Glutamatergic neuron (in vitro differentiated cells): ENCODE results near the gene TMEM198. TPM values are rescaled to one million over a fixed set of nuclear protein-coding genes. Genes with fewer than 3 reads are reported as not detected.

ENCODE experiments used
- DNase-seq: peaks from one replicate; pipeline ENCODE4 v3.0.0; 2022
- H3K27ac Mint-ChIP-seq: one replicate; pipeline ENCODE4 v1.8.0; 2020; ENCODE audit warnings: mild to moderate bottlenecking, mixed read lengths, inconsistent platforms; ENCODE audit not compliant: unreplicated experiment
- H3K27me3 Mint-ChIP-seq: one replicate; pipeline ENCODE4 v1.8.0; 2020; ENCODE audit warnings: mild to moderate bottlenecking, moderate library complexity, mixed read lengths, inconsistent platforms; ENCODE audit not compliant: unreplicated experiment
- H3K36me3 Mint-ChIP-seq: one replicate; pipeline ENCODE4 v1.8.0; 2020; ENCODE audit warnings: mild to moderate bottlenecking, mixed read lengths, inconsistent platforms; ENCODE audit not compliant: unreplicated experiment
- H3K4me1 Mint-ChIP-seq: one replicate; pipeline ENCODE4 v1.8.0; 2020; ENCODE audit warnings: mild to moderate bottlenecking, low read depth, mixed read lengths, inconsistent platforms; ENCODE audit not compliant: unreplicated experiment
- H3K4me3 Mint-ChIP-seq: one replicate; pipeline ENCODE4 v1.8.0; 2020; ENCODE audit warnings: mild to moderate bottlenecking, mixed read lengths, inconsistent platforms; ENCODE audit not compliant: unreplicated experiment
- H3K9me3 Mint-ChIP-seq: one replicate; pipeline ENCODE4 v1.8.0; 2020; ENCODE audit warnings: mild to moderate bottlenecking, moderate library complexity, mixed read lengths, inconsistent platforms; ENCODE audit not compliant: unreplicated experiment
- total RNA-seq: library from RNA; stranded (reverse); fragmentation: NEBNext Ultra II Directional; extraction: Animal tissue kit (Norgen Biotek cat#: 25700); gene quantifications from one replicate; pipeline ENCODE4 v1.2.1, GENCODE V29; 2021; ENCODE audit not compliant: unreplicated experiment
- TF ChIP-seq, protein P1 (sequence below): fragments of 200-600 bp; sonication (generic); IDR thresholded peaks from one replicate; pipeline ENCODE4 v1.5.0; 2021; ENCODE audit not compliant: partially characterized antibody, unreplicated experiment

TMEM198 gene
- total RNA-seq, 1 donor from 2014 or later = 40.9 TPM

GRCh38 chr2:219524817-219525216 lies 19.0 kb upstream of the TMEM198 start:
- H3K27ac Mint-ChIP-seq = no peak overlapping the region
- no peak overlapping the region for H3K4me3 Mint-ChIP-seq
- peaks cover 38% of the 10 kb centered on the region for H3K4me1 Mint-ChIP-seq
- peaks cover 13% of the 10 kb centered on the region for H3K27me3 Mint-ChIP-seq
- H3K9me3 Mint-ChIP-seq = peaks cover 5% of the 10 kb centered on the region
- no peak for DNase-seq
- no peaks in the 10 kb centered on the region for H3K36me3 Mint-ChIP-seq
- TF ChIP-seq, protein P1, sequence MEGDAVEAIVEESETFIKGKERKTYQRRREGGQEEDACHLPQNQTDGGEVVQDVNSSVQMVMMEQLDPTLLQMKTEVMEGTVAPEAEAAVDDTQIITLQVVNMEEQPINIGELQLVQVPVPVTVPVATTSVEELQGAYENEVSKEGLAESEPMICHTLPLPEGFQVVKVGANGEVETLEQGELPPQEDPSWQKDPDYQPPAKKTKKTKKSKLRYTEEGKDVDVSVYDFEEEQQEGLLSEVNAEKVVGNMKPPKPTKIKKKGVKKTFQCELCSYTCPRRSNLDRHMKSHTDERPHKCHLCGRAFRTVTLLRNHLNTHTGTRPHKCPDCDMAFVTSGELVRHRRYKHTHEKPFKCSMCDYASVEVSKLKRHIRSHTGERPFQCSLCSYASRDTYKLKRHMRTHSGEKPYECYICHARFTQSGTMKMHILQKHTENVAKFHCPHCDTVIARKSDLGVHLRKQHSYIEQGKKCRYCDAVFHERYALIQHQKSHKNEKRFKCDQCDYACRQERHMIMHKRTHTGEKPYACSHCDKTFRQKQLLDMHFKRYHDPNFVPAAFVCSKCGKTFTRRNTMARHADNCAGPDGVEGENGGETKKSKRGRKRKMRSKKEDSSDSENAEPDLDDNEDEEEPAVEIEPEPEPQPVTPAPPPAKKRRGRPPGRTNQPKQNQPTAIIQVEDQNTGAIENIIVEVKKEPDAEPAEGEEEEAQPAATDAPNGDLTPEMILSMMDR = no peak

- peak overlapping the region; percentile 33 for H3K27ac Mint-ChIP-seq
- peaks cover 12% of the 10 kb centered on the region for H3K27me3 Mint-ChIP-seq
- DNase-seq = peak; percentile 70
- H3K36me3 Mint-ChIP-seq = no peaks in the 10 kb centered on the region
- H3K4me3 Mint-ChIP-seq = peak overlapping the region; percentile 73
- H3K9me3 Mint-ChIP-seq = peaks cover 5% of the 10 kb centered on the region
- peaks cover 33% of the 10 kb centered on the region for H3K4me1 Mint-ChIP-seq
- TF ChIP-seq, protein P1 = no peak
Observed at GRCh38 chr2:219525533-219526232, 18.1 kb upstream of the TMEM198 start.

GRCh38 chr2:219526320-219527075 lies 17.3 kb upstream of the TMEM198 start:
- H3K4me1 Mint-ChIP-seq = peaks cover 29% of the 10 kb centered on the region
- peaks cover 8% of the 10 kb centered on the region for H3K9me3 Mint-ChIP-seq
- H3K27me3 Mint-ChIP-seq = peaks cover 17% of the 10 kb centered on the region
- H3K36me3 Mint-ChIP-seq = no peaks in the 10 kb centered on the region
- TF ChIP-seq, protein P1 = no peak
- peak overlapping the region; percentile 59 for H3K27ac Mint-ChIP-seq
- peak overlapping the region; percentile 73 for H3K4me3 Mint-ChIP-seq
- DNase-seq = peak; percentile 20

GRCh38 chr2:219527076-219527394 lies 16.8 kb upstream of the TMEM198 start:
- H3K4me3 Mint-ChIP-seq = no peak overlapping the region

More at GRCh38 chr2:219527076-219527394, 16.8 kb upstream of the TMEM198 start:
- TF ChIP-seq, protein P1 = no peak
- H3K27ac Mint-ChIP-seq = no peak overlapping the region
- DNase-seq = no peak
- peaks cover 14% of the 10 kb centered on the region for H3K27me3 Mint-ChIP-seq
- H3K4me1 Mint-ChIP-seq = peaks cover 24% of the 10 kb centered on the region
- H3K36me3 Mint-ChIP-seq = no peaks in the 10 kb centered on the region
- H3K9me3 Mint-ChIP-seq = peaks cover 6% of the 10 kb centered on the region
